Measurements from ENCODE around the gene NEK7. TPM values are rescaled to one million over a fixed set of nuclear protein-coding genes. Genes with fewer than 3 reads are reported as not detected.
A peak's percentile ranks its signal among the peaks of the same experiment; 100 is the strongest.

NEK7 gene
- polyA plus RNA-seq, 1 donor (not counting 4 experiments of a cell fraction or from before 2014, with no cell fraction given) = 56.8 TPM

DNA sequence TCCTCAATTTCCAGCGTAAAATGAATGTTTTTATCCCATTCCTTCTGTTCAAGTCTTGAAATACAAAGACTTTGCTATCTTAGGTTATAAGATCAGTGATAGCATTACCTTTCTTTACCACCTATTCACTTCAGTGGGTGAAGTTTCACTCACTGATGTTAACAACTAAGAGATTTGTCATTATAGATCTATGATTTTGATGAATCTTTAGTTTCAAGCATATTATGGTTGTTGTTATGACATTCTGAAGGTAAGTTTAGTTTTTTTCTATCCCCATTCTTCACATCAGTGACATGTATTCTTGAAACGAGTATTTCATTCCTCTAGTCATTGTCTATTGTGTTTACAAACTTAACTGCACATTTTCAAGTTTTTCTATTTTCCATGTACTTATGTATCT is 201.1 kb downstream of the NEK7 start:
- H4K20me1 ChIP-seq (ENCODE audit: control insufficient read depth, extremely low read depth, insufficient read depth, low read length) = no peaks in the 10 kb centered on the region
- DNase-seq (ENCODE audit: low read depth, low spot score) (no peak), FAIRE-seq (no peak)
- no peak for TF ChIP-seq CTCF (optimal IDR thresholded peaks at IDR 0.05 in 1 of 3, IDR thresholded peaks at IDR 0.05 in 1 of 3, conservative IDR thresholded peaks at IDR 0.05 in 1 of 3; ENCODE audit: extremely low read depth in 1 of 3, insufficient read depth in 2 of 3, low read length in 3 of 3)
- TF ChIP-seq EZH2 (IDR thresholded peaks at IDR 0.05; ENCODE audit: low read length) = no peak
- no peaks in the 10 kb centered on the region for H3K36me3 ChIP-seq (ENCODE audit: control insufficient read depth in 2 of 2, extremely low read depth in 1 of 2, insufficient read depth in 2 of 2, low read length in 2 of 2)
- H3K9me3 ChIP-seq (ENCODE audit: control insufficient read depth, low read depth, low read length) = no peaks in the 10 kb centered on the region
- no peaks in the 10 kb centered on the region for H3K4me1 ChIP-seq (ENCODE audit: control insufficient read depth, extremely low read depth, insufficient read depth, low read length)
- no peak overlapping the region for H3K9ac ChIP-seq (ENCODE audit: control insufficient read depth, extremely low read depth, insufficient read depth, low read length)
- H2AFZ ChIP-seq (ENCODE audit: control insufficient read depth, low read length) = no peak overlapping the region
- no peak overlapping the region for H3K27ac ChIP-seq (ENCODE audit: control insufficient read depth, insufficient read depth, low read length)
- H3K27me3 ChIP-seq (ENCODE audit: control insufficient read depth, extremely low read depth, insufficient read depth, low read length) = no peaks in the 10 kb centered on the region
- dilution Hi-C loops (cut with MboI; ENCODE audit: extremely low pct_ligation_motif_present, low sequenced_read_pairs) = no loop called here
- no peak overlapping the region for H3K4me3 ChIP-seq (ENCODE audit: control insufficient read depth in 2 of 3, extremely low read depth in 1 of 3, insufficient read depth in 2 of 3, low read depth in 1 of 3, low read length in 3 of 3)
- H3K79me2 ChIP-seq (ENCODE audit: control insufficient read depth, insufficient read depth, low read length) = no peaks in the 10 kb centered on the region
- no peak overlapping the region for H3K4me2 ChIP-seq (ENCODE audit: control insufficient read depth, extremely low read depth, insufficient read depth, low read depth, low read length)
- no peaks in the 10 kb centered on the region for H3K9me1 ChIP-seq (ENCODE audit: control insufficient read depth, extremely low read depth, insufficient read depth, low read length)

DNA sequence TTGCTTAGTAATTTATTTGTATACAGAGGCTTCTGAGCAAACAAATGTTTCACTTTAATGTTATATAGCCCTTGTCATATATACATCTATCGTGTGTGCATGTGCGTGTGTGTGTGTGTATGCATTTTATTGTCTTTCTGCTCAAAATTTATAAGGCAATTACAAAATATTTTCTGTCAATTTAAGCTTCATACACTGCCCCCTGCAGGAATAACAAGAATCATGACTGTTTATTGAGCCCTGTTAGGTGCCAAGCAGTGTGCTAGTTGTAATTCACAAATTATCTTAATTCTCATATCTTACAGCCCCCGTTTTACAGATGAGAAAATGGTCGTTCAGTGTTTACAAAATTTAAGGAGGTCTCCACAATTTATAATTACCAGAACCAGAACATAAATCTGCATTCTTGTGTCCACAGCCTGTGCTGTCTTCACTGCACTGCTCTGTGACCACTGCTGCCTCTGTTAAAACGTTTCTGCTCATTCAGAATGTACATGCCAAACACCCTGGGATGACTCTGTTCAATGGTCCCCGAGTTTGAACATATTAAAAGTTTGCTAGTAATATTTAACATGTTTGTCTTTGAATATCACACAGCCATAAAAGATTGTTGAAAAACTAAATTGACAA is 202.3 kb downstream of the NEK7 start:
- dilution Hi-C loops (cut with MboI; ENCODE audit: extremely low pct_ligation_motif_present, low sequenced_read_pairs) = no loop called here
- FAIRE-seq = no peak

More for the DNA sequence above, 202.3 kb downstream of the NEK7 start:
- no peak overlapping the region for H3K9ac ChIP-seq (ENCODE audit: control insufficient read depth, extremely low read depth, insufficient read depth, low read length)
- H4K20me1 ChIP-seq (ENCODE audit: control insufficient read depth, extremely low read depth, insufficient read depth, low read length) = no peaks in the 10 kb centered on the region
- H3K27me3 ChIP-seq (ENCODE audit: control insufficient read depth, extremely low read depth, insufficient read depth, low read length) = no peaks in the 10 kb centered on the region
- no peak for DNase-seq (ENCODE audit: low read depth, low spot score)
- no peaks in the 10 kb centered on the region for H3K79me2 ChIP-seq (ENCODE audit: control insufficient read depth, insufficient read depth, low read length)
- H3K9me3 ChIP-seq (ENCODE audit: control insufficient read depth, low read depth, low read length) = no peaks in the 10 kb centered on the region
- H3K4me3 ChIP-seq (ENCODE audit: control insufficient read depth in 2 of 3, extremely low read depth in 1 of 3, insufficient read depth in 2 of 3, low read depth in 1 of 3, low read length in 3 of 3) = no peak overlapping the region
- no peaks in the 10 kb centered on the region for H3K9me1 ChIP-seq (ENCODE audit: control insufficient read depth, extremely low read depth, insufficient read depth, low read length)
- TF ChIP-seq CTCF (optimal IDR thresholded peaks at IDR 0.05 in 1 of 3, IDR thresholded peaks at IDR 0.05 in 1 of 3, conservative IDR thresholded peaks at IDR 0.05 in 1 of 3; ENCODE audit: extremely low read depth in 1 of 3, insufficient read depth in 2 of 3, low read length in 3 of 3) (peak in 2 of 3 experiments; percentile 27 to 38), EZH2 (IDR thresholded peaks at IDR 0.05; ENCODE audit: low read length) (no peak)
- H3K4me2 ChIP-seq (ENCODE audit: control insufficient read depth, extremely low read depth, insufficient read depth, low read depth, low read length) = no peak overlapping the region
- H3K36me3 ChIP-seq (ENCODE audit: control insufficient read depth in 2 of 2, extremely low read depth in 1 of 2, insufficient read depth in 2 of 2, low read length in 2 of 2) = no peaks in the 10 kb centered on the region
- H2AFZ ChIP-seq (ENCODE audit: control insufficient read depth, low read length) = no peak overlapping the region
- no peak overlapping the region for H3K27ac ChIP-seq (ENCODE audit: control insufficient read depth, insufficient read depth, low read length)
- no peaks in the 10 kb centered on the region for H3K4me1 ChIP-seq (ENCODE audit: control insufficient read depth, extremely low read depth, insufficient read depth, low read length)

All from keratinocyte (primary cell).